Measurements from ENCODE around the gene CCR1. TPM values are rescaled to one million over a fixed set of nuclear protein-coding genes. Genes with fewer than 3 reads are reported as not detected.
"Not testable (repeated sequence)": the region's sequence is repeated elsewhere in the genome, so short reads cannot be mapped to it uniquely, and the experiment has no call there.

Gene CCR1
- polyA plus RNA-seq, 5 donors: 4.9 to 9.3 (median 7.7) TPM

DNA sequence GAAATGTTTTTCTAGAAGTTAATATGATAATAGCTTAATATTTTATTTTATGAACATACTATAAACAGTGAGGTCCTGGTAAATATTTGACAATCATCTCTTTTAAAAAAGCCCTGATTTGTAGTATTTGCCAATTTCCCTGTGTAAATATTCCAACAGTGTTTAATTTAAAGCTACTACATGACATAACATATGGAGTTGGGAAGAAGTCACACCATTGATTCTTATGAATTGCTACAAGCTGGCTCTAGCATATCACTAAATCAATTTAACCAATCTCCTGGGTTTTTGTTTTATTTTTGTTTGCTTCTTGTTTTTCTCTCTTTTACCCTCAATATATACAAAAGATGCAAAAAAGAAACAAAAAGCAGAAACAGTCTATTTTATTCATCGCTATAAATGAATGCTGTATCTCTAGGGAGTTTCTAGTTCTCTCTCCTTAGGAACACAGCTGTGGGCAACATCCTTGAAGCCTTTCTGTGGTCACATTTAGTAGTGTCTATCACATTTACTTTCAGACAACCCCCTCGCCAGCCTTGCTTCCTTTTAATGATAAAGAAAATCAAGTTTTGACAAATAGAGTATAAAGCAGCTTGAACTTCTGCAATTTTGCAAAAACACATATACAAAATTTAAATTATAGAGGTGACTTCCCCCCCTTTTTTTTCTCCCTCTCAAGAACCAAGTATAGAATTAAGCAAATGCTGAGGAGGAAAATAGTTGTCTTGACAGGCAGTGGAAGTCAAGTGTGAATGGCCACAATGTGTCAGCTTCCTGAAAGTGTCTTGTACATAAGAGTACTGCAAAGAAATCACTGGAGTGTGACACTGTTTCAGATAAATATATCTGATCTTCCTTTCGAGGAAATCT, 21.4 kb downstream of the CCR1 start:
- no peak for DNase-seq

DNA sequence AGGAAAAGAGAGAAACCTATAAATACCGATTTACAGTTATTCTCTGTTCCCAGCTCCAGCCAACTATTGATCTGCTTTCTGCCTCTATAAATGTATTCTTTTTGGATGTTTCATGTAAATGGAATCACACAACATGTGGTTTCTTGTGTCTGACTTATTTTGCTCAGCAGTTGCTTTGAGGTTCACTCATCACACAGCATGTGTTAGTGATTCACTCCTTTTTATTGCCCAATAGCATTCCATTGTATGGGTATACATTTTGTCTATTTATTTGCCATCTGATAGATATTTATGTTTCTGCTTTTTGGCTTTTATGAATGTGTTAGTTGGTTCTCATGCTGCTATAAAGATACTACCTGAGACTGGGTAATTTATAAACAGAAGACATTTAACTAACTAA, 23.6 kb downstream of the CCR1 start:
- no peak for DNase-seq

GRCh38 chr3:46183330-46183729, 24.8 kb downstream of the CCR1 start:
- no peak for DNase-seq

- DNase-seq: peak; percentile 26 to 31
Measured at GRCh38 chr3:46168583-46169345, 39.3 kb downstream of the CCR1 start.

- DNase-seq: no peak
Measured at GRCh38 chr3:46163556-46164041, 44.5 kb downstream of the CCR1 start.

DNA sequence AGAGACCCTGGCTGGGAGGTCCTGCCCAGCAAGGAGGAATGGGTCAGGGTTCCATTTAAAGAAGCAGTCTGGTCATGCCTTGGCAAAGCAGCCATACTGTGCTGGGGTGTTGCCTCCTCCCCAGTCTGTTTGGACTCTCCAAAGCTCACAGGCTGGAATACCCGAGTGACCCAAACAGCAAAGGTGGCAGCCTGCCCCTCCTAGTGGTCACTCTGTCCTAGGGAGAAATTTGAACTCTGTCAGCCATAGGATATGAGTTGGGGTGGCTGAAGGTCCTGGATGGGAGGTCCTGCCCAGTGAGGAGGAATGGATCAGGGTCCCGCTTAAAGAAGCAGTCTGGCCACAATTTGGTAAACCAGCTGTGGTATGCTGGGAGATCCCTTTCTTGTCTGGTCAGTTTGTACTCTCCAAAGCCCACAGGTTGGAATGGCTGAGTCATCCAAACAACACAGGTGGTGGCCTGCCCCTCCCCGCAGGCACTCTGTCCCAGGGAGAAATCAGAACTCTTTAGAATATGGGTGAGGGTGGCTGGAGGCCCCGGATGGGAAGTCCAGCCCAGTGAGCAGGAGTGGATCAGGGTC, 45.0 kb downstream of the CCR1 start:
- DNase-seq: no peak

- DNase-seq: not testable (repeated sequence)
Measured at GRCh38 chr3:46157685-46158084, 50.4 kb downstream of the CCR1 start.

GRCh38 chr3:46154311-46154710, 53.8 kb downstream of the CCR1 start:
- DNase-seq: no peak

Other genes starting within 250 kb of the CCR1 start
- gene FYCO1, start 212.5 kb downstream of the CCR1 start, polyA plus RNA-seq (ENCODE audit: insufficient read depth in 1 of 5, insufficient read length in 5 of 5, low replicate concordance in 1 of 5): 10 to 100 TPM; 18.2 to 21.5 (median 19.6) TPM
- gene XCR1, start 180.8 kb downstream of the CCR1 start, polyA plus RNA-seq (ENCODE audit: insufficient read depth in 1 of 5, insufficient read length in 5 of 5, low replicate concordance in 1 of 5): under 1 TPM; 0.15 to 0.88 (median 0.42) TPM
- gene CCR3, start 34.1 kb upstream of the CCR1 start, polyA plus RNA-seq (ENCODE audit: insufficient read depth in 1 of 5, insufficient read length in 5 of 5, low replicate concordance in 1 of 5): under 1 TPM in 4 of 5 donors, not detected in 1; 0.12 to 0.35 (median 0.21) TPM
- gene CCR2, start 145.8 kb upstream of the CCR1 start, polyA plus RNA-seq (ENCODE audit: insufficient read depth in 1 of 5, insufficient read length in 5 of 5, low replicate concordance in 1 of 5): 1 to 10 TPM; 1.4 to 2.7 (median 2.2) TPM
- gene CCR5, start 162.6 kb upstream of the CCR1 start, polyA plus RNA-seq (ENCODE audit: insufficient read depth in 1 of 5, insufficient read length in 5 of 5, low replicate concordance in 1 of 5): 1 to 10 TPM in 1 of 5 donors, under 1 TPM in 4; 0.41 to 1.0 (median 0.55) TPM
- 1 to 10 TPM; 3.6 to 5.7 (median 4.1) TPM for gene CCRL2, start 198.9 kb upstream of the CCR1 start, polyA plus RNA-seq (ENCODE audit: insufficient read depth in 1 of 5, insufficient read length in 5 of 5, low replicate concordance in 1 of 5)